Left renal pelvis (tissue), 4 donors: Measurements from ENCODE around the gene DNAJC1. TPM values are rescaled to one million over a fixed set of nuclear protein-coding genes. Genes with fewer than 3 reads are reported as not detected.
"Not testable (repeated sequence)": the region's sequence is repeated elsewhere in the genome, so short reads cannot be mapped to it uniquely, and the experiment has no call there.

Experiments
- DNase-seq, 4 donors: peaks; one replicate each; pipeline ENCODE4 v3.0.0-alpha.2; 2013; ENCODE audit warnings: low read depth in 4 of 4, low spot score in 3 of 4
- polyA plus RNA-seq, 4 donors: library from polyadenylated mRNA; unstranded; fragments of 120-200 nt; gene quantifications; one replicate each; pipeline ENCODE4 v1.2.1, GENCODE V29; 2013; ENCODE audit not compliant: insufficient read length in 4 of 4

Gene DNAJC1
- polyA plus RNA-seq, 4 donors: 23.6 to 31.7 (median 27.8) TPM

DNA sequence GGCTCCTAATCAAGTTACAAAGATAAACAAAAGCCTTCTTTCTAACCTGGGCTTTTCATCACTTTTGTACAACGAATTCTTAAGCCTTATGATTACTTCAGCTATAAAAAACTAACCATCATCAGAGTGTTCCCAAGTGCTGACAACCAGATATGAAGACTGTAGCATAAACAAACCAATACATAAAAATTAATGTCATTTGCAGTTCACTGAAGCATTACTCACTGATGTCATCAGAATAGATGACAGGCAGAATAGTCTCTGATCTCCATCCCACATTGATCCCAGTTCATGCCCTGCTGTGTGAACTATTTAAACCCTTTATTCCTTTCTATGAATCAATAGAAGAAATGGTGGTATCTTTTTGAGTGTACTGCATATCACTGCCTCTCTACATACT, 84.4 kb downstream of the DNAJC1 start:
- DNase-seq: no peak

DNA sequence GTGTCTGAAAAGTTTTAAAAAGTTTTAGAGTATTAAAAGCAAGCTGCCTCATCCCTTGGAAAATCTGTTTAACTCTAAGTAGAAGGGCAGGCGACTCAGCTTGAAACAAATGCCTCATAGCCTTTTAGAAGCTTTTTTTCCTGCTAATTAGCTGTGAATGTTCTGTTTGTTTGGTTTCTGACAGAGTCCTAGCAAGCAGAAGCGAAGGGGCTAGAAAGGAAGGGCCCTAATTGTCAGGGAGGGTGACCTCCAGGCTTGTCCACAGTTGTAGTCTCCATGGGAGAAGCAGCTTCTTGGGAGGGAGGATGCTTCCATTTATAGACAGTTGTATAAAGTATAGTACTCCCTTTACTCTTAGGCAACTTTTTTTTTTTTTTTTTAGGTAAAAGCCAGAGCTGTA, 90.9 kb downstream of the DNAJC1 start:
- DNase-seq: no peak

DNA sequence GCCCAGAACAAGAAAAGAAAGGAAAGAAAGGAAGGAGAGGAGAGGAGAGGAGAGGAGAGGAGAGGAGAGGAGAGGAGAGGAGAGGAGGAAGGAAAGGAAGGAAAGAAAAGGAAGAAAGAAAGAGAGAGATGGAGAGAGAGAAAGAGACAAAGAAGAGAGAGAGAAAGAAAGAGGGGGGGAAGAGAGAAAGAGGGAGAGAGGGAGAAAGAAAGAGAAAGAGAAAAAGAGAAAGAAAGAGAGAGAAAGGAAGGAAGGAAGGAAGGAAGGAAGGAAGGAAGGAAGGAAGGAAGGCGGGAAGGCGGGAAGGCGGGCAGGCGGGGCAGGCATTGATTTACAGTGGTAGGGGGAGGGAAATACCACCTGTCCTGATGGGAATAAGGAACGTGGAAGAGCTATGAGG, 92.7 kb downstream of the DNAJC1 start:
- DNase-seq: no peak

DNA sequence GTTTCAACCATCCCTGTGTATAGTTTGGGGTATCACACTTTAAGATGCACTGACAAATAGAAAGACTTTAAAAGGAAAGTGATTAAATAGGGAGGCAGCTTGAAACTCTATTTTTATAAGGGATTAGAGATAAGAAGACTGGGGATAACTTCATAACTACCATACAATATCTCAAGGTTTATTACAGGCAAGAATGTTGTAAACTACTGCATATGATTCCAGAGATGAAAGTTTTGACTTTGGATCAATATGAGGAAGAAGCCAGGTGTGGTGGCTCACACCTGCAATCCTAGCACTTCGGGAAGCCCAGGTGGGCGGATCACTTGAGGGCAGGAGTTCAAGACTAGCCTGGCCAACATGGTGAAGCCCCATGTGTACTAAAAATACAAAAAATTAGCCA, 96.1 kb downstream of the DNAJC1 start:
- no peak for DNase-seq

DNA sequence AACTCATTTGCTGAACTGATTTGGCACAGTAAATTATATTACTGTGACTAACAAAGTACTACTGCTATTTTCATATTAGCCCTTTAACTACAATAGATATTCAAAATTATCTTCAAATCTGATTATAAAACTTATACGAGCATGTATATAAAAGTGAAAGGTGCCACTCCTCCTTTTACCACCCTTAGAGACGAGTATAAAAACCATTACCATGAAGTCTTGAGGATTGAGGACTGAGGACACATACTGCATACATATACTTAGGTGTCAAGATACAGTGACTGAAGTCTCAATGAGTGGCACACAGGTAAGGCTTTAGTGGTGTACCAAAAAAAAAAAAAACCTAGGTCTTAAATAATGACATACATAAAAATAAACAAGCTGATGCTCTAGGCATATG, 98.6 kb downstream of the DNAJC1 start:
- DNase-seq: no peak

DNA sequence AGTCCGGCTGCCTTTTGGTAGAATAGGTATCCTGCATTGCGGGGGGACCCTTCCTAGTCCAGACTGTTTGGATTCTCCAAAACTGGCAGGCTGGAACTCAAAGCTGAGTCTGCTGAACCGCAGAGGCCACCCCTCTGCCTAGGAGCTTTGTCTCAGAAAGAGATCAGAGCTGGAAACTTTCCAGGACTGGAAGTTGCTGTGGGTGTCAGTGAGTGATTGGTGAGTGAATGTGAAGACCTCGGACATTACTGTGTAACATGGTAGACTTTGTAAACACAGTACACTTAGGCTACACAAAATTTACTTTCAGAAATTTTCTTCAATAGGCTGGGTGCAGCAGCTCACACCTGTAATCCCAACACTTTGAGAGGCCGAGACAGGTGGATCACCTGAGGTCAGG, 103.8 kb downstream of the DNAJC1 start:
- DNase-seq: no peak

DNA sequence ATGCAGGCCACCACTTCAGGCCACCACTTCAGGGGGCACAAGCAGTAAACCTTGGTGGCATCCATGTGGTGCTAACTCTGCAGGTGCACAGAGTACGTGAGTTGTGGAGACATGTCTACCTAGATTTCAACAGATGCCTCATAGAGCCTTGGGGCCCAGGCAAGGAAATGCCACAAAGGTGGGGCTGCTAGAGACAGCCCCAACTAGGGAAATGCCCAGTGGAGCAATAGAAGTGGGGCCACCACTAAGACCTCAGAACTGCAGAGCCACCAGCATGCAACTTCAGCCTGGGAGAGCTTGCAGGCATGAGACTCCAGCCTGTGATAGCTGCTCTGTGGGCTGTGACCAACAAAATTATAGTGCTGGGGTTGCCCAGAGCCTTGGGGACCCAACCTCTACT, 107.6 kb downstream of the DNAJC1 start:
- no peak for DNase-seq

DNA sequence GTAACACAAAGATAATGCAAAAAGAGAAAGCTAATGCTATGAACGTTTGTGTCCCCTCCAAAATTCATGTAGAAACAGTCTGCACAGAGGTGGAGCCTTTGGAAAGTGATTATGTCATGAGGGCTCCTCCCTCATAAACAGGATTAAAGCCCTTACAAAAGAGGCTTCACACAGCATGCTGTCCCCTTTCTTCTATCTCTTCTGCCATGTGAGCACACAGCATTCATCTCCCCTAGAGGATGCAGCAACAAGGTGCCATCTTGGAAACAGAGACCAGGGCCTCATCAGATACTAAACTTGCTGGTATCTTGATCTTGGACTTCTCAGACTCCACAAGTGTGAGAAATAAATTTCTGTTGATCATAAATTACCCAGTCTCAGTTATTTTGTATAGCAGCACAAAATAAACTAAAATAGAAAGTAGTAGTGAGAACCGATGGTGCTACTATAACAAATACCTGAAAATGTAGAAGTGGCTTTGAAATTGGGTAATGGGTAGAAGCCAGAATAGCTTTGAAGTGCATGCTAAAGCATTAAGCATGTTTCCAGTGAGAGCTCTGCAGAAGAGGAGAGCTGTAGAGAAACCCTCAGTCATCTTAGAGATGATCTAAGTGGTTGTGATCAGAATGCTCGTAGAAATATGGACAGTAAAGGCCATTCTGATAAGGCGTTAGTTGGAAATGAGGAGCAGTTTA, 108.7 kb downstream of the DNAJC1 start:
- DNase-seq: no peak

DNA sequence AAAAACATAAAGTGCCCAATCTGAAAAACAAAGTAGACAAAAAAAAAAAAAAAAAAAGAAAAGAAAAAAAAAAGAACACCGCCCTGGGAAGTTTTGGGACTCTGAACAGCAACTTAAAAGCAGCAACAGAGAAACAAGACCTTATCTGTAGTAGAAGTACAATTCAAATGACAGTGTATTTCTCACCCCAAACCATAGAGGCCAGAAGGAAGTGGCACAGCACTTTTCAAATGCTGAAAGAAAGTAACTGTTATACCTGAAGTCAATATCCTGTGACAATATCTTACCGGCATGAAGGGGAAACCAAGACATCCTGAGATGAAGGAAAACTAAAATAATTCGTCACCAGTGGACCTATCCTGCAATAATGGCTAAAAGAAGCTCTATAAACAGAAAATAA, 112.1 kb downstream of the DNAJC1 start:
- DNase-seq: no peak

DNA sequence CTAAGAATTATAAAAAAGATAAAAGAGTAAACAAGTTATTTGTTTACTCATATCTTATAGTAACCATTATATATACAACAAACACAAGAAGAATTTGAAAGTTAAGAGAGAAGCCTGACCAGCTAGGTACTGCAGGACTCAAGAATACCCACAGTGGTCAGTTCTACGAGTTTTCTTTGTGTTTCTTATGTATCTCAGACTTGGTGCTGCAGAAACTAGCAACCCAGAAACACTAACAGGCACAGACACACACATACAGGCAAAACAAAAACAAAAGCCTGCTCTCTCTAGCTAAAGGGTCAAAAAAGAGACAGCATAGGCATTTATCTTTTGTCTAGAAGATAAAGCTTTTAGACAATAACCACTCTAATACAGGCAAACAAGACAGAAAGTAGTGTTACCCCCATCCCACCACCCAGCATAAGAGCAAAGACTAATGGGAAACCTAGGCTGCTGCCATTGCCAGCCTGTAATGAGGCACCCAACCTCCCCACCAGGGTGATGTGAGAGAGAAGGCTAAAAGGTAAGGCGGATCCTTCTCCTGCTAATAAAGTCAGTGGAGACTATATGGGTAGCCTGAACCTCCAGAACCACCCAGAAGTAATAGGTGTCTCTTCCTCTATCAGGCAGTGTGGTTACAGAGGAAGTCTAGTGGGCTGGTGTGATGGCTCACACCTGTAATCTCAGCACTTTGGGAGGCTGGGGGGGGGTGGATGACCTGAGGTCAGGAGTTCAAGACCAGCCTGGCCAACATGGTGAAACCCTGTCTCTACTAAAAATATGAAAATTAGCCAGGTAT, 113.9 kb downstream of the DNAJC1 start:
- no peak for DNase-seq

DNA sequence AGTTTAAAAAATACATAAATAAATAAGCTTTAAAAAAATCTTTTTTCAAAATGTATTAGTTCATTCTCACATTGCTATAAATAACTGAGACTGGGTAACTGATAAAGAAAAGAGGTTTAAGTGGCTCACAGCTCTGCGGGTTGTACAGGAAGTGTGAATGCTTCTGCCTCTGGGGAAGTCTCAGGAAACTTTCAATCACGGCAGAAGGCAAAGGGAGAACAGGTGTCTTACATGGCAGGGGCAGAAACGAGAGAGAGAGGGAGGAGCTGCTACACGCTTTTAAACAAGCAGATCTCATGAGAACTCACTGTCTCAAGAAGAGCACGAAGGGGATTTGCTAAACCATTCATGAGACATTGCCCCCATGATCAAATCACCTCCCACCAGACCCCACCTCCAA, 114.6 kb downstream of the DNAJC1 start:
- no peak for DNase-seq

DNA sequence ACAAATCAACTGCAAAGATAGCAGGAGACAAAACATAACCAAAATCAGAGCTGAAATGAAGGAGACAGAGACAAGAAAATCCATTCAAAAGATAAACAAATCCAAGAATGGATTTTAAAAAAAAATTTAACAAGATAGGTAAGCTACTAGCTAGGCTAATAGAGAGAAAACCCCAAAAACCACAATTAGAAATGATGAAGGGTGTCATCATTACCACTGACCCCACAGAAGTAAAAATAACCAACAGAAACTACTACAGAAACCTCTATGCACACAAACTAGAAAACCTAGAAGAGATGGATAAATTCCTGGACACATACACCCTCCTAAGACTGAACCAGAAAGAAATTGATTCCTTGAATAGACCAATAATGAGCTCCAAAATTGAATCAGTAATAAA, 117.6 kb downstream of the DNAJC1 start:
- no peak for DNase-seq

DNA sequence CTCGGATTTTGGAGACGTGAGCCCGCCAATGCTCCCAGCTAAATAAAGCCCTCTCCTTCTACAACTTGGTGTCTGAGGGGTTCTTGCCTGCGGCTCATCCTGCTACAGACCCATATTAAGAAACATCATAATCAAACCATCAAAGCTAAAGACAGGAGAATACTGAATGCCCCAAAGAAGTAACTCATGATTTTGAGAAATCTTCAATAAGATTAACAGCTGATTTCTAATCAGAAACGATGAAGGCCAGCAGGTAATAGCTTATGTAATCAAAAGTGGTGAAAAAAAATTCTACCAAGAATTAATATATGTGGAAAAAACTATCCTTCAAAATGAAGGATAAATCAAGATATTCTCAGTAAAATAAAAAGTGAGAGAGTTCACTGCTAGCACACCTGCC, 130.3 kb downstream of the DNAJC1 start:
- no peak for DNase-seq

DNA sequence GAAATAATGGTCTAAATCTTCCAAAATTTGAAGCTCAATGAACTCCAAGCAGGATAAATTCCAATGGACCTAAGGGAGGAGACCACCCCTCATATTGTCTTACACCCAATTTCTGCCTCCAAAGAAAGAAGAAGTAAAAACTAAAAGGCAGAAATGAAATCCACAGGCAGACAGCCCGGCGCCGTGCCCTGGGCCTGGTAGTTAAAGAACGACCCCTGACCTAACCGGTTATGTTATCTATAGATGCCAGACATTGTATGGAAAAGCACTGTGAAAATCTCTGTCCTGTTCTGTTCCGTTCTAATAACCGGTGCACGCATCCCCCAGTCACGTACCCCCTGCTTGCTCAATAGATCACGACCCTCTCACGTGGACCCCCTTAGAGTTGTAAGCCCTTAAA, 130.8 kb downstream of the DNAJC1 start:
- DNase-seq: not testable (repeated sequence)

DNA sequence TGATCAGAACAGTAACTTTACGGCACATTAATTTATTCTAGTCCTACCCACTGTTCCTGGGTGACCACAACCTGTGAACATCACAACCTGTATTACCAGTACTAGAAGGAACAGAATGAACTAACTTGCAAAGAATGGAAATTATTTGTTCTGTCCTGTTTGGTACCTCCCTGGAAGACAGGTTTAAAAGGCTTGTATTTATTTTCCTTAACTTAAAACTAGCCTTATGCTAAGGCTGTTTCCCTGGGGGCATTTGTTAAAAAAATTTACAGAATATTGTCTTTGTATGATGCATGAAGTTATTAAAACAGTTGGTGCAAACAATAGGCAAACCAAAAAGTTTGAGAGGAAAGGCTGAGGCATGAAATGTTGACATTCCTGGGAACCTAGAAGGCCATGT, 132.7 kb downstream of the DNAJC1 start:
- no peak for DNase-seq

DNA sequence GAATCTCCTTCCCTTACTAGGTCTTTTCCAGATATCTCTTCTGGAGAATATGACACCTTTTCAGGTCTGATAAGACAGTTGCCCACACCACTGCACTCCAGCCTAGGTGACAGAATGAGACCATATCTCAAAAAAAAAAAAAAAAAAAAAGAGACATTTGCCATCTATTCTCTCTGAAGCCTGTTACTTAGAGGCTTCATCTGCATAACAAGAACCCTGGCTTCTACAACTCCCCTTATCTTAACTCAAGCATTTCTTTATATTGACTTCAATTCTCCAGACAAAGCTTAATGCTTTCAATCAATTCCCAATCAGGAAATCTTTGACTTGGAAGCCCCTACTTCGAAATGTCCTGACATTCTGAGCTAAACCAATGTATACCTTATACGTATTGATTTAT, 134.4 kb downstream of the DNAJC1 start:
- not testable (repeated sequence) for DNase-seq

DNA sequence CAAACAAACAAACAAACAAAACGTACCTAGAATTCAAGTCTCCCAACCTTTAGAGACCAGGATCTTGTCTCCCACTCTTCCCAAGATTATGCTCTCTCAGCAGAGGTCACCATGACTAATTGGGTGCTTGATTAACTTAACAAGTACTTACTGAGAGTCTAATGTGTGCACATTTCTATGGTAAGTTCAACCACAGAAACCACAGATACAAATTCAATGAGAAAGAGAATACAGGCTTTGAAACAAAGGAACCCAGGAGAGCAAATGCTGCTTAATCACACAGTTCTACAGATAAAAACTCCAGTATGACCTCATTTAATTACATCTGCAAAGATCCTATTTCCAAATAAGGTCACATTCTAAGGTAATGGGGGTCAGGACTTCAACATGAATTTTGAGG, 142.8 kb downstream of the DNAJC1 start:
- no peak for DNase-seq

DNA sequence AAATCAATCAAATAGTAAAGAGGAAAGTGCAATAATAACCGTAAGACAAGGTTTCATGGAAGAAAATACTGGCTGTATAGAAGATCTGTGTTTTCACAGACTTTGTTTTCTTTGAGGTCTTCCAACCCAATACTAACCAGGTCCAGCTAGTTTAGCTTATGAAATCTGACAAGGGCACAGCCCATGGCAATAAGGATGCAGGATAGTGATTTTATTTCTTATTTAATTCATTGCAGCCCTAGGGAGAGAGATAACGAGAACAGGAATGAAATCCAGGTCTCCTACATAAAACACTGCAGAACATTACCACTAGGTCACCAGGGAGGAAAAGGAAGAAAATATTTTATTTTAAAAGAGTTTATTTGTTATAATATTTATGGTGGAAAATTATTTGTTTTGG, 145.1 kb downstream of the DNAJC1 start:
- DNase-seq: no peak

DNA sequence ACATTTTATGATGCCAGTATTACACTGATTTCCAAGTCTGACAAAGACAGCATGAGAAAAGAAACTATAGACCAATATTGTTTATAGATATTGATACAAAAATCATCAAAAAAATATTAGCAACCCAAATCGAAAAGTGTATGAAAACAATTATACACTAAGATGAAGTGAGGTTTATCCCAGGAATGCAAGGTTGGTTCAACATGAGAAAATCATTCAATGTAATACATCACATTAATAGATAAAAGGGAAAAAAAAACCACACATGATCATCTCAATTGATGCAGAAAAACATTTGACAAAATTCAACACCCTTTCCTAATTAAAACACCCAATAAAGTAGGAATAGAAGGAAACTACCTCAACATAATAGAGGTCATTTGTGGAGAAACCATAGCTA, 153.9 kb downstream of the DNAJC1 start:
- no peak for DNase-seq

DNA sequence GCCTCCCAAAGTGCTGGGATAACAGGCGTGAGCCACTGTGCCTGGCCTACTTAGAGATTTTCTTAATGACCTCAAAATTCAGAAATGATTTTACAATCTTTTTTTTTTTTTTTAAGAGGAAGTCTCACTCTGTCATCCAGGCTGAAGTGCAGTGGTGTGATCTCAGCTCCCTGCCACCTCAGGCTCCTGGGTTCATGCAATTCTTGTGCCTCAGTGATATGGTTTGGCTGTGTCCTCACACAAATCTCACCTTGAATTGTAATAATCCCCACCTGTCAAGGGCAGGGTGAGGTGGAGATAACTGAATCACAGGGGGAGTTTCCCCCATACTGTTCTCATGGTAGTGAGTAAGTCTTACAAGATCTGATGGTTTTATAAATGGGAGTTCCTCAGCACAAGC, 159.9 kb downstream of the DNAJC1 start:
- no peak for DNase-seq

DNA sequence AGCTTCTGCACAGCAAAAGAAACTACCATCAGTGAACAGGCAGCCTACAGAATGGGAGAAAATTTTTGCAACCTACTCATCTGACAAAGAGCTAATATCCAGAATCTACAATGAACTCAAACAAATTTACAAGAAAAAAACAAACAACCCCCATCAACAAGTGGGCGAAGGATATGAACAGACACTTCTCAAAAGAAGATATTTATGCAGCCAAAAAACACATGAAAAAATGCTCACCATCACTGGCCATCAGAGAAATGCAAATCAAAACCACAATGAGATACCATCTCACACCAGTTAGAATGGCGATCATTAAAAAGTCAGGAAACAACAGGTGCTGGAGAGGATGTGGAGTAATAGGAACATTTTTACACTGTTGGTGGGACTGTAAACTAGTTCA, 162.3 kb downstream of the DNAJC1 start:
- not testable (repeated sequence) for DNase-seq

DNA sequence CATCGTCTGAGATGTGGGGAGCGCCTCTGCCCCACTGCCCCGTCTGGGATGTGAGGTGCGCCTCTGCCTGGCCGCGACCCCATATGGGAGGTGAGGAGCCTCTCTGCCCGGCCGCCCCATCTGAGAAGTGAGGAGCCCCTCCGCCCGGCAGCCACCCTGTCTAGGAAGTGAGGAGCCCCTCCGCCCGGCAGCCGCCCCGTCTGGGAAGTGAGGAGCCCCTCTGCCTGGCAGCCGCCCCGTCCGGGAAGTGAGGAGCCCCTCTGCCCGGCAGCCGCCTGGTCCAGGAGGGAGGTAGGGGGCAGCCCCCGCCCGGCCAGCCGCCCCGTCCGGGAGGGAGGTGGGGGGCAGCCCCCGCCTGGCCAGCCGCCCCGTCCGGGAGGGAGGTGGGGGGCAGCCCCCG, 166.0 kb downstream of the DNAJC1 start:
- not testable (repeated sequence) for DNase-seq
